ENCODE measurements around the gene STEAP3. TPM values are rescaled to one million over a fixed set of nuclear protein-coding genes. Genes with fewer than 3 reads are reported as not detected.

STEAP3 gene
- total and polyA plus RNA-seq, 4 experiments from 2014 or later = 0.32 TPM; not detected in 3

- Histone ChIP-seq H3K9me3 (ENCODE audit: control insufficient read depth in 1 of 2, low read length in 2 of 2) (no peaks in the 10 kb centered on the region), H3K36me3 (ENCODE audit: insufficient read depth, low read length) (no peaks in the 10 kb centered on the region), H3K4me1 (ENCODE audit: insufficient read depth, low read length) (no peaks in the 10 kb centered on the region), H3K27ac (ENCODE audit: low read depth, low read length) (no peak overlapping the region), H3K27me3 (ENCODE audit: insufficient read depth, low read length) (no peaks in the 10 kb centered on the region), H3K4me3 (ENCODE audit: low read length in 2 of 2) (no peak overlapping the region)
- Mint-ChIP-seq H3K27me3 (peaks cover 4 to 10% of the 10 kb centered on the region in 2 donors), H3K27ac (no peak overlapping the region), H3K4me3 (no peak overlapping the region), H3K9me3 (peaks cover 0 to 2% (median 0%) of the 10 kb centered on the region in 8 donors), H3K36me3 (no peaks in the 10 kb centered on the region), H3K4me1 (no peaks in the 10 kb centered on the region)
- POLR2A ChIA-PET (ENCODE audit: partially characterized antibody) = no interaction called here
- CTCF ChIA-PET (ENCODE audit: partially characterized antibody) = no interaction called here
- DNase-seq = no peak
- intact Hi-C loops (cut with micrococcal nuclease) = no loop called here
Measured at GRCh38 chr2:119198240-119198840, 25.3 kb upstream of the STEAP3 start.

- H3K36me3 ChIP-seq (ENCODE audit: insufficient read depth, low read length) = no peaks in the 10 kb centered on the region
- no peak overlapping the region for H3K27ac ChIP-seq (ENCODE audit: low read depth, low read length)
- ChIA-PET CTCF (ENCODE audit: partially characterized antibody) (no interaction called here), POLR2A (ENCODE audit: partially characterized antibody) (no interaction called here)
- Mint-ChIP-seq H3K27ac (no peak overlapping the region), H3K36me3 (no peaks in the 10 kb centered on the region), H3K9me3 (no peaks in the 10 kb centered on the region), H3K4me3 (no peak overlapping the region), H3K27me3 (peaks cover 2 to 10% of the 10 kb centered on the region in 2 donors), H3K4me1 (no peaks in the 10 kb centered on the region)
- no peaks in the 10 kb centered on the region for H3K9me3 ChIP-seq (ENCODE audit: control insufficient read depth in 1 of 2, low read length in 2 of 2)
- no peak overlapping the region for H3K4me3 ChIP-seq (ENCODE audit: low read length in 2 of 2)
- intact Hi-C loops (cut with micrococcal nuclease) = no loop called here
- H3K27me3 ChIP-seq (ENCODE audit: insufficient read depth, low read length) = no peaks in the 10 kb centered on the region
- no peaks in the 10 kb centered on the region for H3K4me1 ChIP-seq (ENCODE audit: insufficient read depth, low read length)
- no peak for DNase-seq
Measured at GRCh38 chr2:119201815-119202214, 21.8 kb upstream of the STEAP3 start.

- Histone ChIP-seq H3K36me3 (ENCODE audit: insufficient read depth, low read length) (no peaks in the 10 kb centered on the region), H3K4me1 (ENCODE audit: insufficient read depth, low read length) (no peaks in the 10 kb centered on the region), H3K4me3 (ENCODE audit: low read length in 2 of 2) (no peak overlapping the region), H3K9me3 (ENCODE audit: control insufficient read depth in 1 of 2, low read length in 2 of 2) (no peaks in the 10 kb centered on the region), H3K27ac (ENCODE audit: low read depth, low read length) (no peak overlapping the region), H3K27me3 (ENCODE audit: insufficient read depth, low read length) (no peaks in the 10 kb centered on the region)
- no peak overlapping the region for H3K4me3 Mint-ChIP-seq
- H3K27me3 Mint-ChIP-seq = peaks cover 2 to 10% of the 10 kb centered on the region in 2 donors
- no peaks in the 10 kb centered on the region for H3K36me3 Mint-ChIP-seq
- no peaks in the 10 kb centered on the region for H3K9me3 Mint-ChIP-seq
- H3K4me1 Mint-ChIP-seq = no peaks in the 10 kb centered on the region
- intact Hi-C loops (cut with micrococcal nuclease) = no loop called here
- H3K27ac Mint-ChIP-seq = no peak overlapping the region
- DNase-seq = no peak
- ChIA-PET CTCF (ENCODE audit: partially characterized antibody) (no interaction called here), POLR2A (ENCODE audit: partially characterized antibody) (no interaction called here)
Measured at GRCh38 chr2:119202610-119203310, 20.9 kb upstream of the STEAP3 start.

GRCh38 chr2:119204525-119204924, 19.1 kb upstream of the STEAP3 start:
- no peak overlapping the region for H3K4me3 ChIP-seq (ENCODE audit: low read length in 2 of 2)
- no peaks in the 10 kb centered on the region for H3K36me3 ChIP-seq (ENCODE audit: insufficient read depth, low read length)
- no peaks in the 10 kb centered on the region for H3K4me1 ChIP-seq (ENCODE audit: insufficient read depth, low read length)
- no peak for DNase-seq
- H3K9me3 Mint-ChIP-seq = no peaks in the 10 kb centered on the region
- H3K36me3 Mint-ChIP-seq = no peaks in the 10 kb centered on the region
- ChIA-PET POLR2A (ENCODE audit: partially characterized antibody) (no interaction called here), CTCF (ENCODE audit: partially characterized antibody) (no interaction called here)
- no peak overlapping the region for H3K27ac ChIP-seq (ENCODE audit: low read depth, low read length)
- no peak overlapping the region for H3K27ac Mint-ChIP-seq
- H3K9me3 ChIP-seq (ENCODE audit: control insufficient read depth in 1 of 2, low read length in 2 of 2) = no peaks in the 10 kb centered on the region
- intact Hi-C loops (cut with micrococcal nuclease) = no loop called here
- H3K4me3 Mint-ChIP-seq = no peak overlapping the region
- H3K27me3 ChIP-seq (ENCODE audit: insufficient read depth, low read length) = no peaks in the 10 kb centered on the region
- H3K27me3 Mint-ChIP-seq = peaks cover 2 to 7% of the 10 kb centered on the region in 2 donors
- H3K4me1 Mint-ChIP-seq = no peaks in the 10 kb centered on the region

GRCh38 chr2:119205001-119205706, 18.5 kb upstream of the STEAP3 start:
- Mint-ChIP-seq H3K9me3 (no peaks in the 10 kb centered on the region), H3K4me1 (no peaks in the 10 kb centered on the region), H3K4me3 (no peak overlapping the region), H3K27ac (no peak overlapping the region), H3K36me3 (no peaks in the 10 kb centered on the region), H3K27me3 (peaks cover 2 to 4% of the 10 kb centered on the region in 2 donors)
- intact Hi-C loops (cut with micrococcal nuclease) = no loop called here
- ChIA-PET CTCF (ENCODE audit: partially characterized antibody) (no interaction called here), POLR2A (ENCODE audit: partially characterized antibody) (no interaction called here)
- DNase-seq = no peak
- Histone ChIP-seq H3K4me1 (ENCODE audit: insufficient read depth, low read length) (no peaks in the 10 kb centered on the region), H3K9me3 (ENCODE audit: control insufficient read depth in 1 of 2, low read length in 2 of 2) (no peaks in the 10 kb centered on the region), H3K27ac (ENCODE audit: low read depth, low read length) (no peak overlapping the region), H3K36me3 (ENCODE audit: insufficient read depth, low read length) (no peaks in the 10 kb centered on the region), H3K27me3 (ENCODE audit: insufficient read depth, low read length) (no peaks in the 10 kb centered on the region), H3K4me3 (ENCODE audit: low read length in 2 of 2) (no peak overlapping the region)

- no peaks in the 10 kb centered on the region for H3K9me3 Mint-ChIP-seq
- no peaks in the 10 kb centered on the region for H3K27me3 Mint-ChIP-seq
- Histone ChIP-seq H3K4me1 (ENCODE audit: insufficient read depth, low read length) (no peaks in the 10 kb centered on the region), H3K27me3 (ENCODE audit: insufficient read depth, low read length) (no peaks in the 10 kb centered on the region), H3K36me3 (ENCODE audit: insufficient read depth, low read length) (no peaks in the 10 kb centered on the region), H3K27ac (ENCODE audit: low read depth, low read length) (no peak overlapping the region), H3K4me3 (ENCODE audit: low read length in 2 of 2) (no peak overlapping the region), H3K9me3 (ENCODE audit: control insufficient read depth in 1 of 2, low read length in 2 of 2) (no peaks in the 10 kb centered on the region)
- intact Hi-C loops (cut with micrococcal nuclease) = no loop called here
- POLR2A ChIA-PET (ENCODE audit: partially characterized antibody) = no interaction called here
- H3K4me1 Mint-ChIP-seq = no peaks in the 10 kb centered on the region
- no peak overlapping the region for H3K27ac Mint-ChIP-seq
- no peak for DNase-seq
- H3K36me3 Mint-ChIP-seq = no peaks in the 10 kb centered on the region
- CTCF ChIA-PET (ENCODE audit: partially characterized antibody) = no interaction called here
- no peak overlapping the region for H3K4me3 Mint-ChIP-seq
Measured at GRCh38 chr2:119206201-119206600, 17.4 kb upstream of the STEAP3 start.

- intact Hi-C loops (cut with micrococcal nuclease) = no loop called here
- CTCF ChIA-PET (ENCODE audit: partially characterized antibody) = no interaction called here
- no peaks in the 10 kb centered on the region for H3K36me3 ChIP-seq (ENCODE audit: insufficient read depth, low read length)
Measured at GRCh38 chr2:119207447-119207846, 16.2 kb upstream of the STEAP3 start.

More at GRCh38 chr2:119207447-119207846, 16.2 kb upstream of the STEAP3 start:
- no peak overlapping the region for H3K4me3 ChIP-seq (ENCODE audit: low read length in 2 of 2)
- H3K4me1 ChIP-seq (ENCODE audit: insufficient read depth, low read length) = no peaks in the 10 kb centered on the region
- Mint-ChIP-seq H3K27me3 (peaks cover 0 to 2% of the 10 kb centered on the region in 2 donors), H3K27ac (no peak overlapping the region), H3K9me3 (no peaks in the 10 kb centered on the region), H3K36me3 (no peaks in the 10 kb centered on the region), H3K4me1 (no peaks in the 10 kb centered on the region), H3K4me3 (no peak overlapping the region)
- no peak overlapping the region for H3K27ac ChIP-seq (ENCODE audit: low read depth, low read length)
- POLR2A ChIA-PET (ENCODE audit: partially characterized antibody) = no interaction called here
- H3K9me3 ChIP-seq (ENCODE audit: control insufficient read depth in 1 of 2, low read length in 2 of 2) = no peaks in the 10 kb centered on the region
- no peak for DNase-seq
- no peaks in the 10 kb centered on the region for H3K27me3 ChIP-seq (ENCODE audit: insufficient read depth, low read length)
